H9 (cell line): ENCODE data around the gene KLHDC8A. TPM values are rescaled to one million over a fixed set of nuclear protein-coding genes. Genes with fewer than 3 reads are reported as not detected.

Experiments used
- DNase-seq: peaks from one replicate; pipeline ENCODE4 v3.0.0-alpha.2; 2017
- H2AFZ ChIP-seq: one replicate; pipeline ENCODE4 v1.6.1; 2013; ENCODE audit warnings: mild to moderate bottlenecking, low read length, control low read depth, moderate library complexity
- H2AK5ac ChIP-seq: 2 replicates; pipeline ENCODE4 v1.6.1; 2013; ENCODE audit warnings: low read length, control low read depth, mixed read lengths; ENCODE audit not compliant: insufficient read length
- H2BK120ac ChIP-seq: one replicate; pipeline ENCODE4 v1.6.1; 2013; ENCODE audit warnings: low read depth, mild to moderate bottlenecking, low read length, control low read depth, inconsistent platforms; ENCODE audit not compliant: poor library complexity, severe bottlenecking
- H2BK12ac ChIP-seq: 2 replicates; pipeline ENCODE4 v1.6.1; 2013; ENCODE audit warnings: low read length, control low read depth, mixed read lengths, low read depth; ENCODE audit not compliant: insufficient read length
- H2BK15ac ChIP-seq: 2 replicates; pipeline ENCODE4 v1.6.1; 2013; ENCODE audit warnings: low read depth, low read length, control low read depth
- H2BK20ac ChIP-seq: one replicate; pipeline ENCODE4 v1.6.1; 2013; ENCODE audit warnings: low read depth, mild to moderate bottlenecking, low read length, control low read depth, inconsistent platforms; ENCODE audit not compliant: poor library complexity, severe bottlenecking
- H2BK5ac ChIP-seq: 2 replicates; pipeline ENCODE4 v1.6.1; 2013; ENCODE audit warnings: low read length, control low read depth, mixed read lengths; ENCODE audit not compliant: insufficient read length
- H3K14ac ChIP-seq: 2 replicates; pipeline ENCODE4 v1.6.1; 2013; ENCODE audit warnings: low read length, control low read depth; ENCODE audit not compliant: insufficient read depth
- H3K18ac ChIP-seq: 2 replicates; pipeline ENCODE4 v1.6.1; 2013; ENCODE audit warnings: low read depth, mild to moderate bottlenecking, mixed read lengths, low read length, control low read depth; ENCODE audit not compliant: insufficient read length
- H3K23ac ChIP-seq: 2 replicates; pipeline ENCODE4 v1.6.1; 2013; ENCODE audit warnings: low read length, control low read depth, mixed read lengths, low read depth; ENCODE audit not compliant: insufficient read length
- H3K23me2 ChIP-seq: 2 replicates; pipeline ENCODE4 v1.6.1; 2013; ENCODE audit warnings: low read depth, mild to moderate bottlenecking, mixed read lengths, low read length, control low read depth; ENCODE audit not compliant: insufficient read length, poor library complexity, severe bottlenecking
- H3K27ac ChIP-seq: 2 replicates; pipeline ENCODE4 v1.5.1; 2013; ENCODE audit warnings: low read length, control low read depth, mixed read lengths, low read depth; ENCODE audit not compliant: insufficient read length
- H3K27me3 ChIP-seq: 2 replicates; pipeline ENCODE4 v1.6.1; 2013; ENCODE audit warnings: low read length, control low read depth, inconsistent platforms; ENCODE audit not compliant: insufficient read depth
- H3K4ac ChIP-seq: 2 replicates; pipeline ENCODE4 v1.6.1; 2013; ENCODE audit warnings: low read depth, mild to moderate bottlenecking, control low read depth, inconsistent platforms, low read length, moderate library complexity
- H3K4me1 ChIP-seq: 2 replicates; pipeline ENCODE4 v1.6.1; 2013; ENCODE audit warnings: low read length, control low read depth, inconsistent platforms; ENCODE audit not compliant: insufficient read depth
- H3K4me2 ChIP-seq: 2 replicates; pipeline ENCODE4 v1.6.1; 2013; ENCODE audit warnings: low read length, control low read depth, mixed read lengths; ENCODE audit not compliant: insufficient read length, insufficient read depth
- H3K56ac ChIP-seq: 2 replicates; pipeline ENCODE4 v1.6.1; 2013; ENCODE audit warnings: low read depth, mild to moderate bottlenecking, mixed read lengths, low read length, control low read depth; ENCODE audit not compliant: insufficient read length
- H3K79me1 ChIP-seq: 2 replicates; pipeline ENCODE4 v1.6.1; 2013; ENCODE audit warnings: low read depth, mild to moderate bottlenecking, moderate library complexity, low read length, control low read depth, inconsistent platforms; ENCODE audit not compliant: insufficient read depth, poor library complexity, severe bottlenecking
- H3K79me2 ChIP-seq: 2 replicates; pipeline ENCODE4 v1.6.1; 2013; ENCODE audit warnings: low read length, control low read depth, inconsistent platforms; ENCODE audit not compliant: insufficient read depth
- H3K9ac ChIP-seq: 2 replicates; pipeline ENCODE4 v1.6.1; 2013; ENCODE audit warnings: low read length, control low read depth, mixed read lengths; ENCODE audit not compliant: insufficient read length; ENCODE audit errors: extremely low read depth
- H3K9me3 ChIP-seq: one replicate; pipeline ENCODE4 v1.6.1; 2013; ENCODE audit warnings: low read depth, low read length, inconsistent platforms; ENCODE audit not compliant: control insufficient read depth
- H3T11ph ChIP-seq: one replicate; pipeline ENCODE4 v1.6.1; 2013; ENCODE audit warnings: mild to moderate bottlenecking, low read length, control low read depth, inconsistent platforms
- H4K20me1 ChIP-seq: one replicate; pipeline ENCODE4 v1.6.1; 2013; ENCODE audit not compliant: control insufficient read depth, insufficient read length, insufficient read depth
- H4K5ac ChIP-seq: 2 replicates; pipeline ENCODE4 v1.6.1; 2013; ENCODE audit warnings: low read depth, mild to moderate bottlenecking, mixed read lengths, low read length, control low read depth; ENCODE audit not compliant: insufficient read length
- H4K8ac ChIP-seq: replicated peaks from 2 replicates; pipeline ENCODE4 v1.6.1; 2013; ENCODE audit warnings: low read length, control low read depth, mixed read lengths, low read depth; ENCODE audit not compliant: insufficient read length
- H4K91ac ChIP-seq: 2 replicates; pipeline ENCODE4 v1.6.1; 2013; ENCODE audit warnings: low read depth, mild to moderate bottlenecking, moderate library complexity, mixed read lengths, low read length, control low read depth; ENCODE audit not compliant: insufficient read length
- H3K27ac Mint-ChIP-seq, 3 experiments: 2 replicates in 2 of 3; 3 replicates in 1 of 3; pipeline ENCODE4 v1.8.0; 2020 to 2021; ENCODE audit warnings: mixed read lengths in 3 of 3, mild to moderate bottlenecking in 1 of 3, moderate library complexity in 1 of 3
- H3K27me3 Mint-ChIP-seq: 2 replicates; pipeline ENCODE4 v1.8.0; 2021; ENCODE audit warnings: low read depth, mild to moderate bottlenecking, moderate library complexity, mixed read lengths
- H3K36me3 Mint-ChIP-seq, 3 experiments: 2 replicates in 2 of 3; 3 replicates in 1 of 3; pipeline ENCODE4 v1.8.0; 2020 to 2021; ENCODE audit warnings: low read depth in 3 of 3, mixed read lengths in 3 of 3; ENCODE audit not compliant: insufficient read depth in 1 of 3
- H3K4me1 Mint-ChIP-seq, 2 experiments: 2 replicates each; pipeline ENCODE4 v1.8.0; 2020; ENCODE audit warnings: mixed read lengths in 2 of 2
- H3K4me3 Mint-ChIP-seq, 2 experiments: 2 replicates in 1 of 2; 3 replicates in 1 of 2; pipeline ENCODE4 v1.8.0; 2020 to 2021; ENCODE audit warnings: mild to moderate bottlenecking in 2 of 2, mixed read lengths in 2 of 2, moderate library complexity in 1 of 2
- H3K9me3 Mint-ChIP-seq, 2 experiments: 2 replicates in 1 of 2; 3 replicates in 1 of 2; pipeline ENCODE4 v1.8.0; 2020; ENCODE audit warnings: mild to moderate bottlenecking in 2 of 2, mixed read lengths in 2 of 2, moderate library complexity in 1 of 2
- CTCF ChIP-seq: fragments of 200-600 bp; sonication (generic); conservative IDR thresholded peaks from 3 replicates; pipeline ENCODE4 v1.8.0; 2021; ENCODE audit warnings: antibody characterized with exemption, mild to moderate bottlenecking
- WGBS: extraction: QIAGEN DNeasy Blood & Tissue Kit; methylation state at CpG from one replicate; pipeline ENCODE4 v1.1.7; 2013; ENCODE audit warnings: missing lambda C conversion rate, low lambda C conversion rate, mixed read lengths; ENCODE audit not compliant: insufficient read length; ENCODE audit errors: extremely low coverage; 5-methylcytosine and 5-hydroxymethylcytosine counted together
- total RNA-seq: library from RNA; stranded (reverse); gene quantifications from 2 replicates; pipeline ENCODE4 v1.2.1, GENCODE V29; 2021

Gene KLHDC8A
- total RNA-seq, 1 experiment from 2014 or later, result 0.96 TPM

DNA sequence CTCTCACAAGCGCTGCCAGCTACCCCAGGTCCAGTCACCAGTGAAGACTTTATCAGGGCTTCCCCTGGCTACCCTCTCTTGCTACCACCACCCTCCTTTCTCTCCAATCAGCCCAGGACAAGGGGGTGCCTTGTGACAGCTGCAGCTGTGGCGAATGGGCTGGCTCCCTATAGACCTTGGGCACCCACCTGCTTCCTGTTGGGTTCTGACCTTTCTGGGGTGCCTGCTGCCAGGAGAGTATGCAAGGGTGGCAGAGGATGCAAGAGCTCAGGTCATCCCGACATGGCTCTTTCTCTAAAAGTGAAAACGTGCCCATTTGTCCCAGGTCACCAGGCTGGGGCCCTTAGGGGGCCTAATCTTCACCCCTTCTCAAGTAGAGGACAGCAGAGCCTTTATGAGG is 6.6 kb downstream of the KLHDC8A start:
- Histone ChIP-seq H2BK120ac (no peak overlapping the region), H3K27me3 (no peaks in the 10 kb centered on the region), H3K79me1 (no peaks in the 10 kb centered on the region), H2BK20ac (no peak overlapping the region), H3K56ac (no peak overlapping the region), H3T11ph (no peak overlapping the region), H4K20me1 (no peaks in the 10 kb centered on the region), H3K9me3 (no peaks in the 10 kb centered on the region), H3K4ac (no peak overlapping the region), H3K23ac (no peak overlapping the region), H2BK12ac (no peak overlapping the region), H3K27ac (no peak overlapping the region), H2AFZ (no peak overlapping the region), H3K9ac (no peak overlapping the region), H3K23me2 (no peaks in the 10 kb centered on the region), H3K18ac (no peak overlapping the region), H3K4me1 (peaks cover 6% of the 10 kb centered on the region; the same call in 1 of the 2 replicates), H4K8ac (no peak overlapping the region), H2AK5ac (no peak overlapping the region), H2BK5ac (no peak overlapping the region), H3K14ac (no peak overlapping the region), H4K5ac (no peak overlapping the region), H3K79me2 (no peaks in the 10 kb centered on the region), H4K91ac (no peak overlapping the region), H3K4me2 (no peak overlapping the region), H2BK15ac (no peak overlapping the region)
- peaks cover 70 to 73% of the 10 kb centered on the region in 2 experiments for H3K4me1 Mint-ChIP-seq
- peaks cover 30% of the 10 kb centered on the region for H3K27me3 Mint-ChIP-seq
- peak overlapping the region in 1 of 3 experiments; percentile 79; a peak in 2 of 7 replicates for H3K27ac Mint-ChIP-seq
- DNase-seq, result no peak
- H3K9me3 Mint-ChIP-seq, result no peaks in the 10 kb centered on the region
- no peak overlapping the region; a peak in 1 of 5 replicates for H3K4me3 Mint-ChIP-seq
- TF ChIP-seq CTCF, result no peak
- H3K36me3 Mint-ChIP-seq, result no peaks in the 10 kb centered on the region
- WGBS, result no CpG with 5 or more reads among the region's 4 CpGs
